A172 (cell line): ENCODE results near the gene GPR107. TPM values are rescaled to one million over a fixed set of nuclear protein-coding genes. Genes with fewer than 3 reads are reported as not detected.

Experiments
- DNase-seq: peaks from one replicate; pipeline ENCODE4 v3.0.0-alpha.2; 2015; ENCODE audit warnings: low spot score
- total RNA-seq: library from RNA; depleted of rRNA; stranded (reverse); fragments of >200 nt; shearing (Covaris generic); gene quantifications from 2 replicates; pipeline ENCODE4 v1.2.3, GENCODE V29; 2014

Gene GPR107
- total RNA-seq, 1 experiment from 2014 or later, result 0.17 TPM

DNA sequence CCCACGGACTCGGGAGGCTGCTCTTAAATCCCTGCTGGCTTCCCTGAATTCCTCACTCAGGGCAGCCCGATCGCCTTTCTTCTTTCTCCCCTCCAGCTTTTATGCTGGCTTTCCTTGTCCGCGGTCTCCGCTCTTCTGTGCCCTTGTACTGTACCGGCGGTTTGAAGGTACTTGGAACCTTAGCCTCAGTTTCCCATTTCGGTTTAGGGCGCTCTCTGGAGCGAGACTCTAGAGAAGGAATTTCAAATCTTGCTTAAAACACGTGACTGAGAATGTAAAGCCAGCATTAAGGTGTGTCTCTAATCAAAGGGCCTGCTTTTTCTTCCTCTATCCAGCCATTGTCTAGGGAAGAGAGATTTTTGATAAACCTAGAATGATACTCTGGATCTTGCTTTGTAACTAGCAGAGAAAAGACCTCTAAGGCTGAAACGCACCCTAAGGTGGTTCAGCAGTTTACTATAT, 650 bp downstream of the GPR107 start:
- DNase-seq, result no peak

DNA sequence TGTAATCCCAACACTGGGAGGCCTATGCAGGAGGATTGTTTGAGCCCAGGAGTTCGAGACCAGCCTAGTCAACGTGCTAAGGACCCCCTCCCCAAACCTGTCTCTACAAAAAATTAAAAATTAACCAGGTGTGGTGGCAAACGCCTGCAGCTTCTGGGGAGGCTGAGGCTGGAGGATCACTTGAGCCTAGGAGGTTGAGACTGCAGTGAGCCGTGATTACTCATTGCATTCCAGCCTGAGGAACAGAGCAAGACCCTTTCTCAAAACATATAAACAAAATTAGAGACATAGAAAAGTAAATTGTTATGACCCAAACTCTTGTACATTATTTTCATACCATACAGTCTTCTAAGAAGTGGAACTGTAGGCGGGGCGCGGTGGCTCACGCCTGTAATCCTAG, 1.1 kb downstream of the GPR107 start:
- no peak for DNase-seq

DNA sequence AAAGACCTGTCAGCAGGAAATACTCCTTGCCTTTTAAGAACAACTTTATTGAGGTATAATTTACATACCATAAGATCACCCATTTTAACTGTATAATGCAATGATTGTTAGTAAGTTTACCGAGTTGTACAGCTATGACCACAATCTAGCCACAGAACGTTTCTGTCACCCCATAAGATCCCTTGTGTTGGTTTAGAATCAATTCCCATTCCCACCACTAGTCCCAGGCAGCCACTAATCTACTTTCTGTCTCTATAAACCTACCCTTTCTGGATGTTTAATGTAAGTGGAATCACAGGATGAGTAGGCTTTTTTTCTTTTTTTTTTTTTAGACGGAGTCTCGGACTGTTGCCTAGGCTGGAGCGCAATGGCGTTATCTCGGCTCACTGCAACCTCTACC, 4.4 kb downstream of the GPR107 start:
- no peak for DNase-seq

DNA sequence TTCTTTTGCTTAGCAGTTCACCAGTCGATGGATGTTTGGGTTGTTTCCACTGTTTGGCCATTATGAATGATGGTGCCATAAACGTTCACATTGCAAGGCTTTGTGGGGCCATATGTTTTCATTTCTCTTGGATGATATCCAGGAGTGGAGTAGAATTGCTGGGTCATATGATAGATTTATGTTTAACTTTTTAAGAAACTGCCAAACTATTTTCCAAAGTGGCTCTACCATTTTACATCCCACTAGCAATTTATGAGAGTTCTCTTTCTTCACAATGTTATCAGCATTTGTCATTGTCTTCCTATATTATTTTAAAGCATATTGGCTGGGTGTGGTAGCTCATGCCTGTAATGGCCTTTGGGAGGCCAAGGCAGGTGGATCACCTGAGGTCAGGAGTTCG, 5.2 kb downstream of the GPR107 start:
- no peak for DNase-seq

DNA sequence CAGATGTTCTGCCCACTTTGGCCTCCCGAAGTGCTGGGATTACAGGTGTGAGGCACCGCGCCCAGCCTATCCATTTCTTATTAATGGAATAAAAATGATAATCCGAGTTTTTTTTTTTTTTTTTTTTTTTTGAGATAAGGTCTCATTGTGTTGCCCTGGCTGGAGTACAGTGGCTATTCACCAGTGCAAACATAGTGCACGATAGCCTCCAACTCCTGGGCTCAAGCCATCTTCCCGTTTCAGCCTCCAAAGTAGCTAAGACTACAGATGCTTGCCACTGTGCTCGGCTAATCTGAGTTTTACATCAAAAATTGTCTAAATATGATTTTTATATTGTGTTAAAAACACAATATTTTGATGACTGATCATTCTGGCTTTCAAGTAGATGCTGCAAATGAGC, 6.6 kb downstream of the GPR107 start:
- DNase-seq, result no peak

DNA sequence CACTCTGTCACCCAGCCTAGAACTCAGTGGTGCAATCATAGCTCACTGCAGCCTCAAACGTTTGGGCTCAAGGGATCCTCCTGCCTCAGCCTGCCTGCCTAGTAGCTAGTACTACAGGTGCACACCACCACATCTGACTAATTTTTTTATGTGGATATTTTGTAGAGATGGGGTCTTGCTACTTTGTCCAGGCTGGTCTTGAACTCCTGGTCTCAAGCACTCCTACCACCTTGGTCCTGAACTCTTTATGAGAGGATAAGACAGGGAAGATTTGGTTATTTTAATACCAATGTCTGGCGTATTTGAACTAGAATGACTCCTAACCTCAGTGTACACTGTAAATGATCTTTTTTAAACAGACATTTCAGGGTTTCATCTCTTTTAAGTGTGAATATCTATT, 9.0 kb downstream of the GPR107 start:
- no peak for DNase-seq

DNA sequence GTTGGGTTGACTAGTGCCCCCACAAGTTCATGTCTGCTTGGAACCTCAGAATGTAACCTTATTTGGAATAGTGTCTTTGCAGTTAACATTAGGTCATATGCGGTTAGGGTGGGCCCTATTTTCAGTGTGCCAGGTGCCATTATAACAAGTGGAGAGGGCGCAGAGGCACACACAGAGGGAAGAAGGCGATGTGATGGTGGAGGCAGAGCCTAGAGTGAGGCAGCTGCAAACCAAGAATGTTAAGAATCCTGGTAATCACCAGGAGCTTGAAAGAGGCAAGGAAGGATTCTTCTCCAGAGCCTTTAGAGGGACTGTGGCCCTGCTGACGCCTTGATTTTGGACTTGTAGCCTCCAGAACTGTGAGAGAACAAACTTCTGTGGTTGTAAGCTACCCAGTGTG, 10.9 kb downstream of the GPR107 start:
- DNase-seq, result no peak

DNA sequence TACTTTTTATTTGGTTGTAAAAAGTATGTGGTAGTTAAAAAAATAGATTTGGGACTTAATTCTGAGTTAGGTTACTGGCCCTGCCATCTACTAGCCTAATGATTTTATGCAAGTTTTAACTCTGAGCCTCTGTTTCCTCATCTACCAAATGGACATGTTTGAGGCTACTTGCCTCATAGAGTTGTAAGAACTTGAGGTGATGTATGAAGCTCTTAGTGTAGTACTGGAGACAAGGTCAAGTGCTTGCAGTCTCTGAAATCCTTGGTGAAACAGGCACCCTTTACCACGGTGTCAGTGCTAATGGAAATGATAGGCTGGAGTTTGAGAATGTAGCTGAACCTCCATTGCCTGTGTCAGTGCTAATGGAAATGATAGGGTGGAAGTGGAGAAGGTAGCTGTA, 15.3 kb downstream of the GPR107 start:
- DNase-seq, result no peak

DNA sequence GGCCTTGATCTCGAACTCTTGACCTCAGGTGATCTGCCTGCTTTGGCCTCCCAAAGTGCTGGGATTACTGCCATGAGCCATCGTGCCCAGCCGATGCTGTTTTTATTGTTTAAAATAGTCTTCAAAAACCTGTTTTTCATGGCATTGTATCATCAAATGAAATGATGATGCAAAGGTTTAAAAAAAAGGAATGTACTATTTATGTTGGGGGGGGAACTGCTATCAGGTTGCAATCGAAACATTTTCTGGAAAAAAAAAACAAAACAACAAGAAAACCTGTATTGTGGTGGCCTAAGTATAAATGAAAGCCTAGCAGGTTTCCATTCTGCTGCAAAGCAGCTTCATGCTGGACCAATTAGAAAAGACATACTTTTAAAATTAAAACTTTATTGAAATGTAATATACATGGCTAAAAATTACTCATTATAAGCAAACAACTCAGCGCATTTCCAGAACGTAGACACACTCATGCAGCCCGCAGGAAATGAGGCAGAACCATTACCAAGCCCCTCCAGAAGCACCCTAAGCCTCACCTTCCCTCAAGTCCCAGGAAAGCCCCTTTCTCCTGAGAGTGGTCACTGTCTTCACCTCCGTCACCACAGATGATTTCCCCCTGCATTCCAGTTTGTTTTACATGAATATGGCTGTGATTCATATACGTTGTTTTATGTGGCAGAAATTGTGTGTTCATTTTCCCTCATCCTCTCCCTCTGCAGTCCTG, 19.0 kb downstream of the GPR107 start:
- no peak for DNase-seq

DNA sequence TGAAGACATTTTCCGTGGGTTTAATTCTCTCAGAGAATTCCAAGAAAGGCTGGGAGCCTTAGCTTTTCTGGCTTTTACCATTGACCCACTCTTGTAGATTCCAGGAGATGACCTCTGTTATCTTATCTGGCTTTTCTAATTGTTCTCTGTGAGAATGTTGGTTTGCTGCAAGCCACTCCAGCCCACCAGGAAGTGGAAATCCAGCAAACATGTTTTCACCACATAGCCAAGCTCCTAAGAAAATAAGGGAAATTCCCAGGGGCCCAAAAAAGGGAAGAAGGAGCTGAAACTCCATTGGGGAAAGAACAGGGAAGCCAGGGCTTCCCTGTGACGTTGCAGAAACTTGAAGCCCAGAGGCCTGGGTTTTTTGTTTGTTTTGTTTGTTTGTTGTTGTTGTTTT, 19.7 kb downstream of the GPR107 start:
- DNase-seq, result no peak

DNA sequence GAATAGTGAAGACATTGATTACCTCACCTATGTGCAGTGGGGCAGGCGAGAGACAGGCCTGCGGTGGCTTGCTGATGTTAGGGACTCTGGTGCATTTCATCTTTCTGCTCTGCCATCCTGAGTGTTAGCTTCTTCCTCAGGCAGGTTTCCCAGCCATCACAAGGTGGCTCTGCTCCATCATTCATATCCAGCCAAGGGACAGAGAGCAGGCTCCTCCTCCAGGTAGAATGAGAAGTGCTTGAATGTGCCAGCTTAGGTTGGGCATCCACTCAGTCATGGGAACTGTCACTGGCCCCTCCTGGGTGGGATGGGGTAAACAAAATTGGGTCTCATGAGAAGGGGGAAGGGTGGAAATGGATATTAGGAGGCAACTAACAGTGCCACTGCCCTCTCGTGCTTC, 24.8 kb downstream of the GPR107 start:
- no peak for DNase-seq

DNA sequence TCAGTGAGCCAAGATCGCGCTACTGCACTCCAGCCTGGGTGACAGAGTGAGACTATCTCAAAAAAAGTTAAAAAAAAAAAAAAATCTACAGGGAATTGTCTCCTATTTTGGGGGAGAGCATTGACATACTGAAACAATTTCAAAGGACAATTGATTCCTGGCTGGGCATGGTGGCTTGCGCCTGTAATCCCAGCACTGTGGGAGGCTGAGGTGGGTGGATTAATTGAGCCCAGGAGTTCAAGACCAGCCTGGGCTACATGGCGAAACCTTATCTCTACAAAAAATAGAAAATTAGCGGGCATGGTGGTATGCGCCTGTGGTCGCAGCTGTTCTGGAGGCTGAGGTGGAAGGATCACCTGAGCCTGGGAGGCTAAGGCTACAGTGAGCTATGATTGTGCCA, 30.6 kb downstream of the GPR107 start:
- no peak for DNase-seq

DNA sequence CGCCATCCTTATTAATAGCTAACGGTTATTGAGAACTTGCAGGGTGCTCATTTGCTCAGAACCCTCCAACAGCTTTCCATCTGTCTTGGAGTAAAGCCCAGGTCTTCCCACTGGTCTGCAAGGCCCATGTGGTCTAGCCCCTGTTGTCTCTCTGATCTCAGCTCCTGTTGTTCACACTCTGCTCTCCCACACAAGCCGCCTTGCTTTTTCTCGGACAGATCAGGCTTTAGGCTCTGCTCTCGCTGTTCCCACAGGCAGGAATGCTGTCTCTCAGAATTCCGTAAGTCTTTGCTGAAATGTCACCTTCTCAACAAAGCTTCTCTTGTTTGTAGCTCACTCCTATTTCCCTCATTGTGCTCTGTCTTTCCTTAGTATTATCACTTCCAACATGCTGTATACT, 34.3 kb downstream of the GPR107 start:
- DNase-seq, result no peak

DNA sequence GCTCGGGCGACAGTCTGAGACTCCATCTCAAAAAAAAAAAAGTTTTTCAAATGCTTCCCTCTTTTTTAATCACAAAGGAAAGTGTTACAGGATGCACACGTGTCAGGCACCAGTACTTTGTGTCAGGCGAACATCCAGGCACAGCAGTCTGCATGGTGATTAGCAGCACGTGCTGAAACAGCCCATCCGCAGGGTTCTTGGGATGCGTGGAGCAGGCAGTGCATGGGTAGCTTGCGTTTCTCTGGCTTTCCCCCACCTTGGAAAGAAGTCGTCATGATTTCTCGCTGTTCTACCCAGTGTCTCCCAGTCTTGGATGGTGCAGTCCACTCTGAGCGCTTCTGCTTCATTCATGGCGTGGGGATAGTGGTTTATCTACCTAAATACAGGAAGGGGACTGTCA, 35.4 kb downstream of the GPR107 start:
- no peak for DNase-seq

DNA sequence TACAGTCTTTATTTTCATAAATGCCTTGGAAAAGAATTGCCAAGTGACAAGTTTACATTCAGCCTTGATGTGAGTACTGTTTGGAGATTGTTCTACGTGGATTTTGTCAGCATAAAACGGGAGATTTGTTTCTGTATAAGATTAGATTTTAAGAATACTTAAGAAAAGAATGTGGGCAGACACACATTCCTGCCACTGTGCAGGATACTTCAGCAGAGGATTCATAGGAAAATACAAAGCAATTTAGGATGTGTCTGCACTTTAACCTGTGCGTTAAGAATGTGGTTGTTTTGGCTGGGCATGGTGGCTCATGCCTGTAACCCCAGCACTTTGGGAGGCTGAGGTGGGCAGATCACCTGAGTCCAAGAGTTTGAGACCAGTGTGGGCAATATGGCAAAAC, 37.2 kb downstream of the GPR107 start:
- DNase-seq, result no peak

DNA sequence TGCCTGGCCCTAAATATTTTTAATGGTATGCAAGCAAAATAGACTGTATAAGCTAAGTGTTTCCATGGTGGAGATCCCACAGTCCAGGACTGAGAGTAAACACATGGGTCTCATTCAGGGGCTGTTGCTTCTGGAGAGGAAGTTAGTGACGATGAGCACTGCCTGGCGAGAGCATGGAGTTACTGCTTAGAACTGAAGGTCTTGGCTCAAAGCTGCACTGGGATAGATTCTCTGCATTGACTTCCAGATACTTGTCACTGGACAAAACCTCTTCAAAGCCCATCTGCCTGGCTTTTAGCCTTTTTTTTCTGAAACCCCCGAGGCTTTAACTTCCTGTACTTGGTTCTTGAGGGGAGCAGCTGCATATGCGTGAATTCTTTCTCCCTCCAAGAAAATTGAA, 39.2 kb downstream of the GPR107 start:
- DNase-seq, result no peak

DNA sequence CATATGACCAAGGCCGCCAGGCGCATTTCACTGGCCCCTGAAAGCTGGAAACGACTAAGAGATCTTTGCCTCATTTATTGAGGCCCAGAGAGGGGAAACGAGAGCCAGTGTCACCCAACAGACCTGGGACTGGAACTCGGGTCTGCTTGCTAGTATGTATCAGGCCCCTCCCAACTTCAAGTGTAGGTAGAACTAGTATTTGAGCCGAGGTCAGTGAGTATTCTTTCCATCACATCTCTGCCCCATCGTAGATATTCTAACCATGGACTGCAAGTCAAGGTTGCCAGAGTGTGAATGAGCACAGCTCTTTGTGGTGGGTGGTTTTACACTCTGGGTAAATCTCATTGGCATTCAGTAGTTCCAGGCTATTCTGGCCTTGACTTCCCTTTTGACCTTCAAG, 42.2 kb downstream of the GPR107 start:
- DNase-seq, result no peak

DNA sequence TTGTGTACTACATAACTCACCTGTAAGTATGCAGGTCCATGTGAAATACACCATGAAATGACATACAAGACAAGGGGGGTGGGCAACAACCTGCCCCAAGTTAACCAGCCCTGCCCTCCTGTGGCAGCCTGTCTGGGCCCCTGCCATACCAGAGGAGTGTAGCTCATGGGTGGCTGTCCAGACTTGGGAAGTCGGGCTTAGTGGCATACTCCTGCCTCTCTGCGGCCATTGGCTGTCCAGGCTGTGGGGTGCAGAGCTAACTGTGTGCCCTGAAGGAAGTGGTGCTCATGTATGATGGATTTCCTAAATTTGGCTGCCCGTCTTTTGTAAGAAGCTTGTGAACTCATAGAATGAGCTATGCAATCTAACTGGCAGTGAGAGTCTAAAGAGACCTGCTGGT, 47.0 kb downstream of the GPR107 start:
- no peak for DNase-seq

DNA sequence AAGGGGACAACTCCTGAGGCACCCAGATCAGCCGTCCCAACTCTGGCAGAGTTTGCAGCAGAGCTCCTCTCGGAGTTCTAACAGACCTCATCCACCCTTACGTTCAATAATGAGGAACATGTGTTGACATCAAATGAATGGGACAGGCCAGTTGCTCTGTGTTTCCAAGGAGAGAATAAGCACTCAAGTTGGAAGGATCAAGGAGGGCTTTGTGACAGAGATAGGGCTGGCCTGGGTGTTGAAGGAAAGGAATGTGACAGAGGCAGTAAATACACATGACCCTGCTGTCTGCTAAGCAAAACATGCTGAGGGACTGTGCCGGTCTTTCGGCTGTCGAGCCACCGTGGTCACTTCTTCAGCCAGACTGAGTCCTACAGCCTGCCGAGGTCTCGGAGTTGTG, 48.2 kb downstream of the GPR107 start:
- DNase-seq, result no peak

DNA sequence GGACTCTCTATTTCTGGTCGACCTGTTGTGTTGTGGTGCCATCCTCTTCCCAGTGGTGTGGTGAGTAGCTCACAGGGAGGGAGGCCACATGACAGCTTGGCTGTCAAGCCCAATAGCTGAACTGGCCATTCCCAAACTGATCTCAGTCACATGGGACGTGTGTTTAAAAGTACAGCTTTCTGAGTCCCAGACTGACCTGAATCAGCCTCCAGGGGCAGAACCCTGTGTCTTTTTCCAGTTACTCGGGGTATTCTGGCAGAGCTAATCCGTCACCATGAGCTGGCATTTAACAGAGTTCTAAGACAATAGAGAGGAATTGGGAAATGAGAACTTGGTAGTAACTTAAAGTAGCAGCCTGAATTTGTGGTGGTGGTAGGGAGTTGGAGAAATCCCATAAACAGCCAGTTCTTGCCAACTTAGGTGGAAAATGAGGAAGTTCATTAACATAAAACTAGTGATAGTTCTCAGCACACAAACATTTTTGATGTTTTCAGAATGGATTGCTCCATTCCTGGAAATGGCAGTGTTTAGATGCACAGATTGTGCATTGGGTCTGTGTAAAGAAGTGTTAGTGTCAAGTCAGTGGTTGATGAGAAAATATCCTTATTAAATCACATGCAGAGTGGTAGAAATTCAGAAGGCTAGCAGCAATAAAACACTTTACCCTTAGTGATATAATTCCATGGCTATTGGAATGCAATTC, 50.9 kb downstream of the GPR107 start:
- DNase-seq, result no peak

DNA sequence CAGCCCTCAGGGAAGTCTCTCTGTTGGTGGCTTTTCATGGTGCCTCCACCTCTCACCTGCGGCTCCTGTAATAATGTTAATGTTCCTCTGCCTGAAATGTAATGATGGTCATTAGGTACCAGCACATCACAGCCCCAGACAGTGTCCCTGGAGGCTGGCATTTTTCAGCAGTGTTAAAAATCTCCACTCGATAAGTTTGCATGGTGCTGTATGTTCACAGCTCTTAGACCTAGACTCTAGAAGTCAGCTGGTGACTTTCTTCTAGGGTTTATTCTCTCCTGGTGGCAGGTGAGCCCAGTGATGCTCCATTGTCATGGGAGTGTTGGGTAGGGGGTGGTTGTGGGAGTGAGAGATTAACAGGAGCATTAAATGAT, 53.1 kb downstream of the GPR107 start:
- no peak for DNase-seq

DNA sequence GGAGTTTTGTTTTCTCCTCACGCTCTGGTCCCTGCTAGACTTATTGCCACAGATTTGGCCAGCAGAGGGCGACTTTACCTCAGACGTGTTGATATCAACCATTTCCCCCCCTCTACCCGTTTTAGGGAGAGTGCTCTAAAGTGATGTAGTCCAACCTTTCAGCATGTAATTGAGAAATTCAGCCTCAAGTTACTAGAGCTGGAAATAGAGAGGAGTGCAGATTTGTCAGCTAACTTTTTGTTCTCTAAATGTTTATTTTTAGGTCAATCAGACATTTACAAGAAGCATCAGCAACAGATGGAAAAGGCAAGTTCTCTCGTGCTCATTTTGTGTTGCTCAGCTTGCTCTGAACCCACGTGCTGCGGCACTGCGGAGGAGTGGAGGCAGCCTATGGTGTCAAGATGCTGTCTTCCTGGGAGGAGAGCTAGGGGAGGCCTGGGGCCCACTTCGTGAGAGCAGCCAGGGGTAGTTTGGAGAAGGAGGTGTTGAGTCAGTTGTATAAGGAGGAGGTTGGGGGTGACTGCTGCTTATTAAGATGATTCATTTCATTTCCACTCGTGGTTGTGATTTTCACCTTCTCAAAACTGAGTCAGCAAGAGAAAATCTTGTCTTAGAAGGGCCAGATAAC, 53.6 kb downstream of the GPR107 start:
- peak; percentile 46 for DNase-seq

DNA sequence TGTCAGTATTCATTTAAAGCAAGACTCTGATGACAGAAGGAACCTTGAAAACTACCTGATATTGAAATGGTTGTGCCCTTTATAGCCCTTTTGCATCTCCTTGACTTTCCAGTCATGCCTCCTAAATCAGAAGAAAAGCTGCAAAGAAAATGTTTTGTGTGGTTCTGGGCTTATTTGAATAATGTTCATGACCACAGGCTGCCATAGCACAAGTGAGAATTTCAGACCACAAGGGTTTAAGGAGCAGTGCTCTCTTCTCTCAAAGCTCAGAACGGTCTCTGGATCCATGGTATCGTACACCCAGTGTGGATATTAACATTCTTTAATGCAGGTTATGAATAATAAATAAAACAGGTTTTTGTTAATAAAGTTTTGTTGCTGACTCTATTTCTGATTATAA, 54.2 kb downstream of the GPR107 start:
- DNase-seq, result no peak
